Fibroblast of lung (primary cell): ENCODE results near the gene CAPN15.

ENCODE experiments used
- EZH2 ChIP-seq: IDR thresholded peaks from 2 replicates; pipeline ENCODE4 v1.5.1; 2012; ENCODE audit warnings: low read length, control low read depth, mild to moderate bottlenecking; ENCODE audit errors: missing control alignments
- TF ChIP-seq, protein P1 (sequence below), 2 donors: IDR thresholded peaks in 1 of 2; conservative IDR thresholded peaks in 1 of 2; 1 replicate in 1 of 2; 2 replicates in 1 of 2; pipeline ENCODE4 v1.5.1; 2011 to 2012; ENCODE audit warnings: low read length in 2 of 2, control low read depth in 1 of 2, inconsistent platforms in 1 of 2, low read depth in 1 of 2, mild to moderate bottlenecking in 1 of 2

GRCh38 chr16:582614-583331 lies 55.3 kb downstream of the CAPN15 start:
- no peak for TF ChIP-seq EZH2
- TF ChIP-seq, protein P1, sequence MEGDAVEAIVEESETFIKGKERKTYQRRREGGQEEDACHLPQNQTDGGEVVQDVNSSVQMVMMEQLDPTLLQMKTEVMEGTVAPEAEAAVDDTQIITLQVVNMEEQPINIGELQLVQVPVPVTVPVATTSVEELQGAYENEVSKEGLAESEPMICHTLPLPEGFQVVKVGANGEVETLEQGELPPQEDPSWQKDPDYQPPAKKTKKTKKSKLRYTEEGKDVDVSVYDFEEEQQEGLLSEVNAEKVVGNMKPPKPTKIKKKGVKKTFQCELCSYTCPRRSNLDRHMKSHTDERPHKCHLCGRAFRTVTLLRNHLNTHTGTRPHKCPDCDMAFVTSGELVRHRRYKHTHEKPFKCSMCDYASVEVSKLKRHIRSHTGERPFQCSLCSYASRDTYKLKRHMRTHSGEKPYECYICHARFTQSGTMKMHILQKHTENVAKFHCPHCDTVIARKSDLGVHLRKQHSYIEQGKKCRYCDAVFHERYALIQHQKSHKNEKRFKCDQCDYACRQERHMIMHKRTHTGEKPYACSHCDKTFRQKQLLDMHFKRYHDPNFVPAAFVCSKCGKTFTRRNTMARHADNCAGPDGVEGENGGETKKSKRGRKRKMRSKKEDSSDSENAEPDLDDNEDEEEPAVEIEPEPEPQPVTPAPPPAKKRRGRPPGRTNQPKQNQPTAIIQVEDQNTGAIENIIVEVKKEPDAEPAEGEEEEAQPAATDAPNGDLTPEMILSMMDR (conservative IDR thresholded peaks at IDR 0.05 in 1 of 2, IDR thresholded peaks at IDR 0.05 in 1 of 2; ENCODE audit: low read depth in 1 of 2, low read length in 2 of 2): no peak
